Measurements from ENCODE around the gene CNTN6. TPM values are rescaled to one million over a fixed set of nuclear protein-coding genes. Genes with fewer than 3 reads are reported as not detected.

CNTN6 gene
- total RNA-seq, 1 experiment from 2014 or later = not detected

DNA sequence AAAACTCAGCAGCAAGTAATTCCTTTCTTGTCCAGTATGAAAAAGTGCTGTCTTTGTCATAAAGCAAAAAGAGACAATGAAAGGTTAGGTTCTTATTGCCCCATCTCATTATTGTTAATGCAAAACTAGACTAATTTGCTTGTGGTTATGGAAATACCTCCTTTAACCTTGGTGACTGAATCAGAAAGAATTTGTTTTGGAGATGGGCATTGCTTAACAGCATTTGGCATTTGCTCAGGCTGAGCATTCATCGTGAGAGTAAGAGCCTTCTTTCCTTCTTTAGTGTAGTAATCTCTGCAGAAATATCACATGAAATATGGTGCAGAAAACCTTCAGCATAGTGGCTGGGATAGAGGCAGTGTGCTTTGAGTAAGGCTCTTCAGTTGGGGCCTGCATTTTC lies 103.1 kb downstream of the CNTN6 start:
- ChIA-PET CTCF (no interaction called here), POLR2A (no interaction called here), RAD21 (ENCODE audit: low non-redundant PET in 1 of 2, low total read pairs in 2 of 2, uncharacterized antibody in 2 of 2, unreplicated experiment in 2 of 2) (no interaction called here)
- Histone ChIP-seq H3K9ac (ENCODE audit: low read length) (no peak overlapping the region), H3K27me3 (ENCODE audit: insufficient read depth, low read length) (no peaks in the 10 kb centered on the region), H3K27ac (ENCODE audit: low read depth, low read length) (no peak overlapping the region), H3K4me1 (ENCODE audit: control insufficient read depth in 1 of 2, insufficient read depth in 2 of 2, low read length in 2 of 2) (no peaks in the 10 kb centered on the region), H3K36me3 (ENCODE audit: control insufficient read depth in 1 of 2, insufficient read depth in 2 of 2, low read length in 2 of 2) (no peaks in the 10 kb centered on the region), H3K9me2 (ENCODE audit: insufficient read depth) (no peaks in the 10 kb centered on the region), H3K9me3 (ENCODE audit: control insufficient read depth in 1 of 2, insufficient read depth in 1 of 2, low read depth in 1 of 2, low read length in 2 of 2) (peaks cover 10 to 13% of the 10 kb centered on the region in 2 experiments; a peak in 2 of 4 replicates), H3K4me2 (ENCODE audit: low read length) (no peak overlapping the region), H3K4me3 (replicated peaks in 1 of 2; ENCODE audit: low read depth in 1 of 2, low read length in 2 of 2) (no peak overlapping the region), H2AFZ (ENCODE audit: low read depth, low read length, poor library complexity, severe bottlenecking) (no peak overlapping the region), H4K20me1 (ENCODE audit: insufficient read depth) (no peaks in the 10 kb centered on the region), H3K79me2 (ENCODE audit: insufficient read depth, low read length) (no peaks in the 10 kb centered on the region)
- ATAC-seq (no peak), DNase-seq (ENCODE audit: low read depth, low spot score) (no peak)
- no TSS peak for BruUV-seq (replicated peaks)
- intact Hi-C loops (cut with micrococcal nuclease) = no loop called here
- TF ChIP-seq POLR2AphosphoS5 (IDR thresholded peaks at IDR 0.05; ENCODE audit: low read depth, low read length) (no peak), JUND (IDR thresholded peaks at IDR 0.05) (no peak), YY1 (IDR thresholded peaks at IDR 0.05; ENCODE audit: extremely low read depth, insufficient replicate concordance, low read depth, low read length) (no peak), FOSL1 (IDR thresholded peaks at IDR 0.05; ENCODE audit: low read depth) (no peak), EGR1 (IDR thresholded peaks at IDR 0.05; ENCODE audit: low read depth) (no peak), SIN3A (IDR thresholded peaks at IDR 0.05; ENCODE audit: low read depth) (no peak), RAD21 (IDR thresholded peaks at IDR 0.05; ENCODE audit: low read depth) (no peak), EZH2 (IDR thresholded peaks at IDR 0.05) (no peak), ZNF274 (IDR thresholded peaks at IDR 0.05; ENCODE audit: low read depth, low read length) (no peak)
- TF ChIP-seq, protein P1, sequence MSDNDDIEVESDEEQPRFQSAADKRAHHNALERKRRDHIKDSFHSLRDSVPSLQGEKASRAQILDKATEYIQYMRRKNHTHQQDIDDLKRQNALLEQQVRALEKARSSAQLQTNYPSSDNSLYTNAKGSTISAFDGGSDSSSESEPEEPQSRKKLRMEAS (IDR thresholded peaks at IDR 0.05) = no peak
- TF ChIP-seq, protein P2, sequence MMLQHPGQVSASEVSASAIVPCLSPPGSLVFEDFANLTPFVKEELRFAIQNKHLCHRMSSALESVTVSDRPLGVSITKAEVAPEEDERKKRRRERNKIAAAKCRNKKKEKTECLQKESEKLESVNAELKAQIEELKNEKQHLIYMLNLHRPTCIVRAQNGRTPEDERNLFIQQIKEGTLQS (IDR thresholded peaks at IDR 0.05) = no peak
- TF ChIP-seq, protein P3, sequence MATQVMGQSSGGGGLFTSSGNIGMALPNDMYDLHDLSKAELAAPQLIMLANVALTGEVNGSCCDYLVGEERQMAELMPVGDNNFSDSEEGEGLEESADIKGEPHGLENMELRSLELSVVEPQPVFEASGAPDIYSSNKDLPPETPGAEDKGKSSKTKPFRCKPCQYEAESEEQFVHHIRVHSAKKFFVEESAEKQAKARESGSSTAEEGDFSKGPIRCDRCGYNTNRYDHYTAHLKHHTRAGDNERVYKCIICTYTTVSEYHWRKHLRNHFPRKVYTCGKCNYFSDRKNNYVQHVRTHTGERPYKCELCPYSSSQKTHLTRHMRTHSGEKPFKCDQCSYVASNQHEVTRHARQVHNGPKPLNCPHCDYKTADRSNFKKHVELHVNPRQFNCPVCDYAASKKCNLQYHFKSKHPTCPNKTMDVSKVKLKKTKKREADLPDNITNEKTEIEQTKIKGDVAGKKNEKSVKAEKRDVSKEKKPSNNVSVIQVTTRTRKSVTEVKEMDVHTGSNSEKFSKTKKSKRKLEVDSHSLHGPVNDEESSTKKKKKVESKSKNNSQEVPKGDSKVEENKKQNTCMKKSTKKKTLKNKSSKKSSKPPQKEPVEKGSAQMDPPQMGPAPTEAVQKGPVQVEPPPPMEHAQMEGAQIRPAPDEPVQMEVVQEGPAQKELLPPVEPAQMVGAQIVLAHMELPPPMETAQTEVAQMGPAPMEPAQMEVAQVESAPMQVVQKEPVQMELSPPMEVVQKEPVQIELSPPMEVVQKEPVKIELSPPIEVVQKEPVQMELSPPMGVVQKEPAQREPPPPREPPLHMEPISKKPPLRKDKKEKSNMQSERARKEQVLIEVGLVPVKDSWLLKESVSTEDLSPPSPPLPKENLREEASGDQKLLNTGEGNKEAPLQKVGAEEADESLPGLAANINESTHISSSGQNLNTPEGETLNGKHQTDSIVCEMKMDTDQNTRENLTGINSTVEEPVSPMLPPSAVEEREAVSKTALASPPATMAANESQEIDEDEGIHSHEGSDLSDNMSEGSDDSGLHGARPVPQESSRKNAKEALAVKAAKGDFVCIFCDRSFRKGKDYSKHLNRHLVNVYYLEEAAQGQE (IDR thresholded peaks at IDR 0.05; ENCODE audit: low read depth) = no peak
- TF ChIP-seq, protein P4, sequence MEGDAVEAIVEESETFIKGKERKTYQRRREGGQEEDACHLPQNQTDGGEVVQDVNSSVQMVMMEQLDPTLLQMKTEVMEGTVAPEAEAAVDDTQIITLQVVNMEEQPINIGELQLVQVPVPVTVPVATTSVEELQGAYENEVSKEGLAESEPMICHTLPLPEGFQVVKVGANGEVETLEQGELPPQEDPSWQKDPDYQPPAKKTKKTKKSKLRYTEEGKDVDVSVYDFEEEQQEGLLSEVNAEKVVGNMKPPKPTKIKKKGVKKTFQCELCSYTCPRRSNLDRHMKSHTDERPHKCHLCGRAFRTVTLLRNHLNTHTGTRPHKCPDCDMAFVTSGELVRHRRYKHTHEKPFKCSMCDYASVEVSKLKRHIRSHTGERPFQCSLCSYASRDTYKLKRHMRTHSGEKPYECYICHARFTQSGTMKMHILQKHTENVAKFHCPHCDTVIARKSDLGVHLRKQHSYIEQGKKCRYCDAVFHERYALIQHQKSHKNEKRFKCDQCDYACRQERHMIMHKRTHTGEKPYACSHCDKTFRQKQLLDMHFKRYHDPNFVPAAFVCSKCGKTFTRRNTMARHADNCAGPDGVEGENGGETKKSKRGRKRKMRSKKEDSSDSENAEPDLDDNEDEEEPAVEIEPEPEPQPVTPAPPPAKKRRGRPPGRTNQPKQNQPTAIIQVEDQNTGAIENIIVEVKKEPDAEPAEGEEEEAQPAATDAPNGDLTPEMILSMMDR (IDR thresholded peaks at IDR 0.05 in 2 of 3, conservative IDR thresholded peaks at IDR 0.05 in 1 of 3; ENCODE audit: borderline replicate concordance in 1 of 3, insufficient read depth in 1 of 3, low read depth in 2 of 3, low read length in 2 of 3) = no peak

Data from HCT116 (cell line).